Measurements from ENCODE around the gene TUBB4A.

The TUBB4A gene

GRCh38 chr19:6470173-6470572 is 31.9 kb downstream of the TUBB4A start:
- DNase-seq (ENCODE audit: low read depth, low spot score), result no peak

- no peak for DNase-seq (ENCODE audit: low read depth, low spot score)
Observed at GRCh38 chr19:6467384-6467783, 34.7 kb downstream of the TUBB4A start.

GRCh38 chr19:6466526-6467248 is 35.4 kb downstream of the TUBB4A start:
- DNase-seq (ENCODE audit: low read depth, low spot score), result no peak

- DNase-seq (ENCODE audit: low read depth, low spot score), result no peak
Observed at GRCh38 chr19:6465663-6466062, 36.4 kb downstream of the TUBB4A start.

- no peak for DNase-seq (ENCODE audit: low read depth, low spot score)
Observed at GRCh38 chr19:6465006-6465405, 37.1 kb downstream of the TUBB4A start.

- no peak for DNase-seq (ENCODE audit: low read depth, low spot score)
Observed at GRCh38 chr19:6464070-6464873, 37.8 kb downstream of the TUBB4A start, which contains the start of gene CRB3. CRB3 (plus strand) TSS chr19:6464271; CDS start chr19:6464702, 431 bp downstream.

GRCh38 chr19:6460099-6460884 is 41.8 kb downstream of the TUBB4A start:
- peak; percentile 99 for DNase-seq (ENCODE audit: low read depth, low spot score)

GRCh38 chr19:6459262-6460098 is 42.6 kb downstream of the TUBB4A start, which contains the start of gene SLC25A23:
SLC25A23 (minus strand) TSS chr19:6459792; CDS start chr19:6459628, 164 bp downstream.
- DNase-seq (ENCODE audit: low read depth, low spot score), result peak; percentile 92

- peak; percentile 19 for DNase-seq (ENCODE audit: low read depth, low spot score)
Observed at GRCh38 chr19:6458695-6459261, 43.3 kb downstream of the TUBB4A start.

- no peak for DNase-seq (ENCODE audit: low read depth, low spot score)
Observed at GRCh38 chr19:6457958-6458694, 44.0 kb downstream of the TUBB4A start.

GRCh38 chr19:6455924-6456323 is 46.2 kb downstream of the TUBB4A start:
- no peak for DNase-seq (ENCODE audit: low read depth, low spot score)

- DNase-seq (ENCODE audit: low read depth, low spot score), result no peak
Observed at GRCh38 chr19:6453951-6454565, 48.1 kb downstream of the TUBB4A start.

GRCh38 chr19:6452899-6453298 is 49.2 kb downstream of the TUBB4A start:
- no peak for DNase-seq (ENCODE audit: low read depth, low spot score)

- no peak for DNase-seq (ENCODE audit: low read depth, low spot score)
Observed at GRCh38 chr19:6452223-6452614, 49.9 kb downstream of the TUBB4A start.

GRCh38 chr19:6451583-6452222 is 50.4 kb downstream of the TUBB4A start:
- DNase-seq (ENCODE audit: low read depth, low spot score), result no peak

GRCh38 chr19:6450166-6450565 is 51.9 kb downstream of the TUBB4A start:
- DNase-seq (ENCODE audit: low read depth, low spot score), result no peak

- DNase-seq (ENCODE audit: low read depth, low spot score), result no peak
Observed at GRCh38 chr19:6448045-6448444, 54.1 kb downstream of the TUBB4A start.

- DNase-seq (ENCODE audit: low read depth, low spot score), result no peak
Observed at GRCh38 chr19:6446452-6446851, 55.7 kb downstream of the TUBB4A start.
